Endometrium (tissue), 2 donors: Measurements from ENCODE around the gene L3MBTL4.
"Not testable (repeated sequence)": the region's sequence is repeated elsewhere in the genome, so short reads cannot be mapped to it uniquely, and the experiment has no call there.

Experiments
- FAIRE-seq: peaks from 2 replicates; lab custom pipeline; 2012; peaks lifted over from hg19 to GRCh38; lab: Jason Lieb, UNC
- donor health status: control.
- donor health status: control.

The L3MBTL4 gene

GRCh38 chr18:6406075-6406909, 8.4 kb downstream of the L3MBTL4 start:
- FAIRE-seq: no peak

GRCh38 chr18:6405237-6406074, 9.3 kb downstream of the L3MBTL4 start:
- no peak for FAIRE-seq

DNA sequence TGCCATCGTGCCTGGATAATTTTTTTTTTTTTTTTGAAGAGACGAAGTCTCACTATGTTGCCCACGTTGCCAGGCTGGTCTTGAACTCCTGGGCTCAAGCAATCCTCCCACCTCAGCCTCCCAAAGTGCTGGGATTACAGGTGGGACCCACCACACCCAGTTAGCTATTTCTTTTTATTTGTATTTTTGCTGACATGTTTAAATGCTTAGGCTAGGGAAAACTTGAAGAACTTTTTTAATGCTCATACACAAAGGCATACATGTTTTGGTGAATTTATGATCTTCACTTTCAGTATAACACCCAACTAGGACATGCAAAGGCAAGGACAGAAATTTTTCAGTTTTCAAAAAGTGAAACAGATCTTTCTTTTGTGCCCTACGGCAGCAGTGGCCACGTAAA, 9.9 kb downstream of the L3MBTL4 start:
- no peak for FAIRE-seq

DNA sequence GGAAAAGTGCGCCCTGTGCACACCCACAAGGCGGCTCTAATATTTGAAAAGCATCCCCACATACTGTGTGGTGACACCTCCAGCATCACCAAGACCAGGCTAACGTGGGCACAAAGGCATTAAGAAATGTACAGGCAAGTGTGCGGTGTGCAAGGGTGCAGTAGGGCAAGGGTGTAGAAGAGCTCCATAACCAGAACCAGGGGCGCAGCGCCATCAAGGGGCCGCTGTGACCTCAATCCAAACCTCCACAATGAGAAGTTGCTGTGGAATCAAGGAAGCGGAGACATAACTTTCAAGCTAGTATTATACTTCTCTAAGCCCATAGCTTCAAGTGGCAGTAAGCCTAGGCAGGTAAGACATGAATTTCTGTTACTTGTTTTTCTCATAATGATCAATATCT, 13.0 kb downstream of the L3MBTL4 start:
- FAIRE-seq: no peak

- no peak for FAIRE-seq
Measured at GRCh38 chr18:6399776-6400175, 14.9 kb downstream of the L3MBTL4 start.

DNA sequence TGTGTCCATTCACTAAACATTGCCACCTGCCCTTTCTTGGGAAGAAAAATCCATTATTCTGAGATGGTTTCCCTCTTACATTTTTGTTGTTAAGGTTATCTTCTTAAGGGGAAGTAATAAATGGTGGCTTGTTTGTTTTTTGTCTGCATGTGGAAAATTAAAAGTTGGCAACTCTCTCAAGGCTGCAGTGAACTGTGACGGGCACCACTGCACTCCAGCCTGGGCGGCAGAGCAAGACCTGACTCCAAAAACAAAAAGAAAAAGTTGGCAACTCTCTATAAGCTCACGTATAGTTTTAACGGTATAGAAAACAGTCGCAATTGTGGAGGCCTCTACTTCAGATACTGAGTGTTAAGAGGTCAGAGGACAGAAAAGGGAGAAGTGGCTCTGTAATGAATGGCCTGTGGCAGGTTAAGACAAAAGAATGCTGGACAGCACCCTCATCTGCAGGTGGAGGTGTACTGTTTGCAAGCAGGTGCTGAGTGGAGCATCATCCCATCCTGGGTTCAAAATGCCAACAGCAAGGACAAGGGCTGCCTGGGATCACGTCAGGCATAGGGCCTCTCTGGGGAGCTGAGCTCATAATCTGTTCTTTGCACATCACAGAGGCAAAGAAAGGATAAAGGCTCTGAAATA, 16.7 kb downstream of the L3MBTL4 start:
- no peak for FAIRE-seq

DNA sequence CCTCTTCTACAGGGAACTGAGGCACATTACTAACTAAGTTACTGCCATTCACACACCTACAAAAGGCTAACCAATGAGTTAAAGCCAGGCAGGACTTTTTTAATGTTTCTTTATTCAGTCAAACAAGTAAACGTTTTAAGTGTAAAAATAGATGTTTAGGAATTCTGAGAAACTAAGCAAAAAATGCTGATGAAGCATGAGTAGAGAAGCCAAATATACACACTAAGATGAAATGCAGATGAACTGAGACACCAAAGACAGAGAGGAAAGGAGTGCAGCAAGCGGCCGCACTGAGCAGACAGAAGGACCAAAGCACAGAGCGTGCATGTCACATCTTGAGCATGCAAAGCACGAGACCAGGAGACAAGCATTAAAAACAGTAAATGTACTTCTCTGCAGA, 17.9 kb downstream of the L3MBTL4 start:
- no peak for FAIRE-seq

DNA sequence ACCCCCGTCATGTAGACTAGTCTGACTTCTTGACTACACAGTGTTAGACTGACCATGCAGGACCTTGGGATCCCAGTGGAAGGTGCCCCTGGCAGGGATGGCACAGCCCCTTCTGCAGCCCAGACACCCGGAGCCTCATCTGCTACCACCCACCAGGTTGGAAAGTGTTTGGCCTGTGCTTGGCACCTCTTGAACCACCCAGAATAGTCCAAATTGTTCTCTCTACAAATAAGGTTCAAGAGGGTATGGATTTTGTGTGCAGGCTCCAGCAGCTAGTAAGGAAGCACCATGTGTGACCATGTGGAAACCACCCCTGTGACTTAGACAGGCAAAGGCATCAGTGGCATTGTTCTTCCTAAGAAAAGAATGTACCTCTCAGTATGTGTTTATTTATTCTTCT, 18.4 kb downstream of the L3MBTL4 start:
- FAIRE-seq: no peak

- FAIRE-seq: no peak
Measured at GRCh38 chr18:6389005-6389404, 25.7 kb downstream of the L3MBTL4 start.

- no peak for FAIRE-seq
Measured at GRCh38 chr18:6382963-6383362, 31.7 kb downstream of the L3MBTL4 start.

DNA sequence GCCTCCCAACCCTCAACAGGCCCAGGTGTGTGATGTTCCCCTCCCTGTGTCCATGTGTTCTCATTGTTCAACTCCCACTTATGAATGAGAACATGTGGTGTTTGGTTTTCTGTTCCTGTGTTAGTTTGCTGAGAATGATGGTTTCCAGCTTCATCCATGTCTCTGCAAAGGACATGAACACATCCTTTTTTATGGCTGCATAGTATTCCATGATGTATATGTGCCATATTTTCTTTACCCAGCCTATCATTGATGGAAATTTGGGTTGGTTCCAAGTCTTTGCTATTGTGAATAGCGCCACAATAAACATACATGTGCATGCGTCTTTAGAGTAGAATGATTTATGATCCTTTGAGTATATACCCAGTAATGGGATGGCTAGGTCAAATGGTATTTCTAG, 37.2 kb downstream of the L3MBTL4 start:
- not testable (repeated sequence) for FAIRE-seq

- FAIRE-seq: no peak
Measured at GRCh38 chr18:6376433-6377229, 38.1 kb downstream of the L3MBTL4 start.

DNA sequence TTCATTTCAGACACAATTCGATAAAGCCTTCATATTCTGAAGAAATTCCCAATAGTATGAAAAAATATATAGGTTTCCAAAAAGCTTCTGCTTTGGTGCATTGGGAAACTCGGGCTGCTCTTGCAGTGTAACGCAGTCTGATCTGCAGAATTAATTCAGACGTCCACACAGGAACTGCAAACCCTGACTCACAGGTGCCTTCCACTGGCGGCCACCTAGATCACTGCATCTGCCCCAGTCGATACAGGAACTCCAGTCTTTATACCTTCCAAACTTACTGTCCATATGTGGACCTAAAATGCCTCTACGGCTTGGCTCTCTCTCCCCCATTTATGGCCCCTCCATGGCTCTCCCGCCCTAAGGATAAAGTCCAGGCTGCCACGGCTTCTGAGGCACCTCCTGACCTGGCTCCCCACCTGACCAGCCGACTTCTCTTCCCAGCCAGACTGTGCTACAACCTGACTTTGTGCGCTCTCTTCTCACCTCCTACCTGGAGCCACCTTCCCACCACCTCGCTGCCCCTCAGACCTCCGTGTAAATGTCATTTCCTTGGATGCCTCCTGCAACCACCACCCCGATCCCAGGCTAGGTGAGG, 39.7 kb downstream of the L3MBTL4 start:
- FAIRE-seq: no peak

GRCh38 chr18:6374340-6374739, 40.4 kb downstream of the L3MBTL4 start:
- no peak for FAIRE-seq

- no peak for FAIRE-seq
Measured at GRCh38 chr18:6373187-6373586, 41.5 kb downstream of the L3MBTL4 start.

DNA sequence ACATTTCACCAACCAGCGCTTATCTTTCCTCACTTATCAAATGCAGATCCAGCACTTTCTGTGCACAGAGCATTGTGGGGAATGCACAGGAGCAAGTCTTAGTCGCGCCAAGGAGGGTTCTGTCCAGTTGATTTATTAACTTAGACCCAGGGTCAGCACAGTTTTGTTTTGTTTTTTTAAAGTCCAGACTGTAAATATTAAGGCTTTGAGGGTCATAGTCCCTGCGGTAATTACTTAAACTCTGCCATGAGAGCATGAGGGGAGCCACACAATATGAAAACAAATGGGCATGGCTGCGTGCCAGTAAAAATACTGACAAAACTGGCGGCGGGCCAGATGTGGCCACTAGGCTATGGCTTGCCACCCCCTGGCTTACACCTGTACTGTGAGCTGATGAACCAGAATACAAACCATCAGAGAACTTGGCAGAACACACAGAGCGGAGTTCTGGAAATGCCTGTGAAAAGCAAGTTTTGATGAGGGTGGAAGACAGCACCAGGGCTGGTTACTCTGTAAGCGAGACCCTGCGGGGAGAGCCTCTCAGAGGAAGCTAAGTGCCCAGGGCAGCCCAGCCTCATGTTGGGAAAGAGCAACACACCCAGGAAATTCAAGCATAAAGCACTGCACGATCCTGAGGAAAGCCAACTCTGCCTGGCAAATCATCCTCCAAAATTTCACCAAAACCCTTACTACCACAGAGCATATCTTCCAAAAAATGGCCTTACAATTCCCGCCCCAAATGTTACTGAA, 43.6 kb downstream of the L3MBTL4 start:
- no peak for FAIRE-seq

- FAIRE-seq: no peak
Measured at GRCh38 chr18:6370410-6370809, 44.3 kb downstream of the L3MBTL4 start.

GRCh38 chr18:6368017-6368416, 46.7 kb downstream of the L3MBTL4 start:
- no peak for FAIRE-seq

GRCh38 chr18:6367208-6367607, 47.5 kb downstream of the L3MBTL4 start:
- FAIRE-seq: no peak

GRCh38 chr18:6366776-6367175, 47.9 kb downstream of the L3MBTL4 start:
- FAIRE-seq: no peak

- no peak for FAIRE-seq
Measured at GRCh38 chr18:6365385-6365784, 49.3 kb downstream of the L3MBTL4 start.
